Activated CD8-positive, alpha-beta T cell treated with anti-CD3 and anti-CD28 coated beads for 36 hours (primary cell): Measurements from ENCODE around the gene PMVK. TPM values are rescaled to one million over a fixed set of nuclear protein-coding genes. Genes with fewer than 3 reads are reported as not detected.
A peak's percentile ranks its signal among the peaks of the same experiment; 100 is the strongest.

Experiments
- ATAC-seq: fragments of 200-7000 bp; cut with Tn5 transposase; one replicate; pipeline ENCODE4 v1.10.0; 2021; ENCODE audit warnings: mild to moderate bottlenecking, moderate library complexity
- CTCF ChIA-PET: fragments of 350-600 bp; sonication (Branson Sonifier 250); formaldehyde crosslinking; loops from one replicate; lab custom pipeline; 2021; ENCODE audit warnings: antibody characterized with exemption; lab: Charles Lee
- POLR2A ChIA-PET: fragments of 350-600 bp; sonication (Branson Sonifier 250); formaldehyde crosslinking; loops from one replicate; lab custom pipeline; 2021; ENCODE audit warnings: antibody characterized with exemption; lab: Charles Lee
- DNase-seq: peaks from one replicate; pipeline ENCODE4 v3.0.0-alpha.2; 2020
- H3K27ac Mint-ChIP-seq: one replicate; pipeline ENCODE4 v1.8.0; 2021; ENCODE audit warnings: mild to moderate bottlenecking, mixed read lengths
- H3K27me3 Mint-ChIP-seq: one replicate; pipeline ENCODE4 v1.8.0; 2021; ENCODE audit warnings: mixed read lengths
- H3K36me3 Mint-ChIP-seq: one replicate; pipeline ENCODE4 v1.8.0; 2021; ENCODE audit warnings: low read depth, mixed read lengths
- H3K4me1 Mint-ChIP-seq: one replicate; pipeline ENCODE4 v1.8.0; 2021; ENCODE audit warnings: low read depth, mixed read lengths
- H3K4me3 Mint-ChIP-seq: one replicate; pipeline ENCODE4 v1.8.0; 2021; ENCODE audit warnings: mild to moderate bottlenecking, moderate library complexity, mixed read lengths
- H3K9me3 Mint-ChIP-seq: one replicate; pipeline ENCODE4 v1.8.0; 2021; ENCODE audit warnings: mixed read lengths
- intact Hi-C: fragments of 100-400 bp; cut with micrococcal nuclease; formaldehyde crosslinking; loops from one replicate; pipeline ENCODE4 v1.10.0; 2022
- total RNA-seq, 2 experiments: library from RNA; stranded (reverse); gene quantifications; one replicate each; pipeline ENCODE4 v1.2.3, GENCODE V29; 2021
- TF ChIP-seq, protein P1 (sequence below): fragments of 200-600 bp; IDR thresholded peaks from one replicate; pipeline ENCODE4 v1.8.0; 2022; ENCODE audit warnings: antibody characterized with exemption, mild to moderate bottlenecking

Gene PMVK
- total RNA-seq, 2 experiments from 2014 or later, result 32.3 to 33.2 TPM

DNA sequence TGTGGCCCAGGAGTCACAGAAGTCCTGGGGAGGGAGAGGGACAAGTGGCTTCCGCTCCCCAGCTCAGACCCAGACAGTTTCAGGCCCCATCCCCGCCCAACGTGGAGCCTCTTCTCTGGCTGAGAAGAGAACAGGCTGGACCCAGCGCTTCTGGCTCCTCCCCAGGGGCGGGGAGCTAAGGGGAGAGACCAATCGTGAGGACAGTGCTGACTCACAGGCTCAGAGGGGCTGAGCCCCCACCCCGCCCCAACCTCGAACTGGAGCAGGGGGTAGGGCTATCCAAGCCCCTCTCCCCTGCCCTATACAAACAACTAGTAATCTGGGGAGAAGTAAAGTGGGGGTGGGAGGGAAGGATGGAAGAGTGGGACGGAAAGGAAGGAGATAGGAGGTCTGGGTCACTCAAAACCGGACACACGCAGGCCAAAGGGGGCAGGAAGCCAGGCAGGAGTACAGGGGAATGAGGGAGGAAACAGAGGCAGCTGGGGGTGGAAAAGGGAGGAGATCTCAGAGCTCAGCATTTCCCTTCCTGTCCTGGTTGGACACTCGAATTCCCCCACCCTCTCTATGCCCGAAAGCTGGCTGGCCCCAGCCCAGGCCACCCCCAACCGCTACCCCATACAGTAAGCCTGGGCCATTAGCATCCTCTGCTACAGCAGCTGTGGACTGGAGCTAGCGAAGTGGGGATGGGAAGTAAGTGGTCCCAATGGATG is 34.3 kb upstream of the PMVK start, which contains the start of gene SHC1:
Gene SHC1 (minus strand): TSS at position 117 of the 710 bp plus-strand sequence. CDS start 221 bp downstream, outside the sequence.
- H3K27me3 Mint-ChIP-seq, result no peaks in the 10 kb centered on the region
- H3K4me1 Mint-ChIP-seq, result peaks cover 27% of the 10 kb centered on the region
- ChIA-PET CTCF (interaction anchor here (0.9 to 6.5 kb wide), 12 partner anchors 9 to 91 kb away, joined by 3 to 34 read pairs (median 4); partner anchors contain the start of genes ADAM15, PBXIP1, PMVK and PYGO2), POLR2A (interaction anchor here (0.7 to 6.9 kb wide), 5 partner anchors 9 to 29 kb away, joined by 3 to 55 read pairs (median 11); partner anchors contain the start of genes FLAD1, PBXIP1 and PYGO2)
- peak; percentile 54 for DNase-seq
- peaks cover 14% of the 10 kb centered on the region for H3K36me3 Mint-ChIP-seq
- TF ChIP-seq, protein P1, sequence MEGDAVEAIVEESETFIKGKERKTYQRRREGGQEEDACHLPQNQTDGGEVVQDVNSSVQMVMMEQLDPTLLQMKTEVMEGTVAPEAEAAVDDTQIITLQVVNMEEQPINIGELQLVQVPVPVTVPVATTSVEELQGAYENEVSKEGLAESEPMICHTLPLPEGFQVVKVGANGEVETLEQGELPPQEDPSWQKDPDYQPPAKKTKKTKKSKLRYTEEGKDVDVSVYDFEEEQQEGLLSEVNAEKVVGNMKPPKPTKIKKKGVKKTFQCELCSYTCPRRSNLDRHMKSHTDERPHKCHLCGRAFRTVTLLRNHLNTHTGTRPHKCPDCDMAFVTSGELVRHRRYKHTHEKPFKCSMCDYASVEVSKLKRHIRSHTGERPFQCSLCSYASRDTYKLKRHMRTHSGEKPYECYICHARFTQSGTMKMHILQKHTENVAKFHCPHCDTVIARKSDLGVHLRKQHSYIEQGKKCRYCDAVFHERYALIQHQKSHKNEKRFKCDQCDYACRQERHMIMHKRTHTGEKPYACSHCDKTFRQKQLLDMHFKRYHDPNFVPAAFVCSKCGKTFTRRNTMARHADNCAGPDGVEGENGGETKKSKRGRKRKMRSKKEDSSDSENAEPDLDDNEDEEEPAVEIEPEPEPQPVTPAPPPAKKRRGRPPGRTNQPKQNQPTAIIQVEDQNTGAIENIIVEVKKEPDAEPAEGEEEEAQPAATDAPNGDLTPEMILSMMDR, result no peak
- H3K27ac Mint-ChIP-seq, result peak within 1 kb of the TSS; percentile 86
- intact Hi-C loops, result loop anchor here (5.0 kb wide), 2 partner anchors 47 to 92 kb away; partner anchors contain the start of gene EFNA4
- no peaks in the 10 kb centered on the region for H3K9me3 Mint-ChIP-seq
- H3K4me3 Mint-ChIP-seq, result no peak within 1 kb of the TSS
- no peak for ATAC-seq

DNA sequence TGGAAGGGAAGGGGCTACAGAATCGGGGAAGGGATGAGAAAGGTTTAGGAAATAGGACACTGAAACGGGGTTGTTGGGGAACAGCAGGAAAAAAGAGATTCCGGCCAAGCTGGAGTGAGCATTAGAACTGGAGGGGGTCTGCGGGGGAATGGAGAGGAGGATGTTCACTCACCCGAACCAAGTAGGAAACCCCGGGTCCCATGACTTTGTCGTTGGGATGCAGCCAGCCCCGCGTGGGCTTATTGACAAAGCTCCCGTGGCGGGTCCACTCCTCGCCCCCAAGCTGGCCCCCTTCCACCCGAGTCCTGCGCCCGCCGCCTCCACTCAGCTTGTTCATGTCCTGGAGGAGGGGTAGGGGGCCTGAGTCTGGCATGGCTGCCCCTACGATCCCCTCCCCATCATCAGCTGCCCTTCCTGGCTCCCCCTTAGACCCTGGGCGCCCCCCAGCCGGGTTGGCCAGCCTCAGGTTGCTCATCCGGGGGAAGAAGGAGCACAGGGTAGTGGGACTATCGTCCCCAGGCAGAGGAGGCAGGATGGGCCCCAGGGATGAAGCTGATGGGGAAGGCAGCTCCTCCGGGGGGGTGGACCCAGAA is 33.4 kb upstream of the PMVK start:
- Mint-ChIP-seq H3K4me3 (no peak overlapping the region), H3K27ac (peak overlapping the region; percentile 69), H3K36me3 (peaks cover 20% of the 10 kb centered on the region), H3K4me1 (peaks cover 27% of the 10 kb centered on the region), H3K9me3 (no peaks in the 10 kb centered on the region), H3K27me3 (no peaks in the 10 kb centered on the region)
- ChIA-PET POLR2A (interaction anchor here (0.6 to 6.9 kb wide), 4 partner anchors 8 to 27 kb away, joined by 3 to 55 read pairs (median 16); partner anchors contain the start of genes FLAD1 and PYGO2), CTCF (interaction anchor here (0.8 to 6.5 kb wide), 8 partner anchors 8 to 116 kb away, joined by 3 to 34 read pairs (median 5); partner anchors contain the start of genes ADAM15, PBXIP1 and PYGO2)
- DNase-seq (no peak), ATAC-seq (no peak)
- intact Hi-C loops, result loop anchor here (5.0 kb wide), 2 partner anchors 47 to 92 kb away; partner anchors contain the start of gene EFNA4
- TF ChIP-seq, protein P1, result no peak

DNA sequence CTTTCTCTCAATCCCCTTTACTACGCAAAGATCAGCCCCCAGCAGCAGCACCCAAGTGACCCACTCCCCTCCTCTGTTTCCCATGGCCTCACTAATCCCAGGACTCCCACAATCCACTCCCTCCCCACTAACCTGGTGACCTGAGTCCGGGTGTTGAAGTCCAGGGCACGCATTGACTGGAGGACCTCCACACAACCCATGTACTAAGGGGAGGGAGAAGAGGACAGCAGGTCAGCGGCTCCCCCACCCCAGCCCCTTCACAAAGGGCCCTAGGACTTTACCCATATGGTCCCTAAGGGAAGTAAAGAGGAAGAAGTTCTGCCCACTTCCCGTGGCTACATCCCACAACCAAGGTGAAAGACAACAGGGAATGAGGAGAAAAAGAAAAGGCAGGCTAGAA is 32.7 kb upstream of the PMVK start:
- no peaks in the 10 kb centered on the region for H3K9me3 Mint-ChIP-seq
- TF ChIP-seq, protein P1, result no peak
- no peaks in the 10 kb centered on the region for H3K27me3 Mint-ChIP-seq
- peaks cover 27% of the 10 kb centered on the region for H3K4me1 Mint-ChIP-seq
- H3K27ac Mint-ChIP-seq, result peak overlapping the region; percentile 69
- ATAC-seq, result no peak
- H3K4me3 Mint-ChIP-seq, result no peak overlapping the region
- DNase-seq, result no peak
- POLR2A ChIA-PET, result interaction anchor here (0.9 kb wide), 1 partner anchor 13 kb away, joined by 3 read pairs; the partner anchor contains the start of gene PBXIP1
- intact Hi-C loops, result no loop called here
- peaks cover 20% of the 10 kb centered on the region for H3K36me3 Mint-ChIP-seq
- CTCF ChIA-PET, result interaction anchor here (1.3 to 6.5 kb wide), 4 partner anchors 8 to 82 kb away, joined by 3 to 34 read pairs (median 18); partner anchors contain the start of genes ADAM15 and PYGO2

DNA sequence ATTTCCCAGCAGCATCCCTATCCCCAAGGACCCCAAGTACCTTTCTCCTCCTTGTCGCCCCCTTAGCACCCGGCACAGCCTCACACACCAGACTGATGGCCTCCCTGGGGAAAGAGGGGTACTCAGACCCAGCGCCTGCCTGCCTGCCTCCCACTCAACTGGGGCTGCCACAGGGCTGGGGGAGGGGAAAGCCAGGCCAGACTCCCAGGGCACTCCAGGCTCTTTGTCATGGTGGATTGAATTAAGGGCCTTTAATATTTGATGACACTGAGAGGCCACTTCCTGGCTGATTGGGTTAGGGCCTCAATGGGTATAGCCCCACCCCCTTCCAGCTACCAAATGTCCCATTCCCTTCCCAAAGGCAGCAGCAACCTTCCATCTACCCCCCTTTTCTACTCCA is 32.2 kb upstream of the PMVK start:
- Mint-ChIP-seq H3K4me3 (no peak overlapping the region), H3K27me3 (no peaks in the 10 kb centered on the region), H3K9me3 (no peaks in the 10 kb centered on the region), H3K36me3 (peaks cover 22% of the 10 kb centered on the region), H3K4me1 (peaks cover 30% of the 10 kb centered on the region), H3K27ac (peak overlapping the region; percentile 69)
- TF ChIP-seq, protein P1, result no peak
- intact Hi-C loops, result no loop called here
- DNase-seq (no peak), ATAC-seq (no peak)
- CTCF ChIA-PET, result no interaction called here
- POLR2A ChIA-PET, result interaction anchor here (0.9 kb wide), 1 partner anchor 13 kb away, joined by 3 read pairs; the partner anchor contains the start of gene PBXIP1
